Occipital lobe (tissue), 2 donors: ENCODE data around the gene NKX2-3. TPM values are rescaled to one million over a fixed set of nuclear protein-coding genes. Genes with fewer than 3 reads are reported as not detected.

Experiments
- DNase-seq: peaks from one replicate; lab custom pipeline; 2025; lab: John Stamatoyannopoulos, UW
- total RNA-seq: library from RNA; depleted of rRNA; stranded (reverse); fragments of >200 nt; gene quantifications from one replicate; pipeline ENCODE4 v1.2.3, GENCODE V29; 2014

NKX2-3 gene
- not detected for total RNA-seq

- DNase-seq: no peak
Observed at GRCh38 chr10:99532687-99533495, at the start of gene NKX2-3. NKX2-3 (plus strand) TSS chr10:99532942; CDS start chr10:99533132, 190 bp downstream.

GRCh38 chr10:99484626-99485581, 47.8 kb upstream of the NKX2-3 start:
- no peak for DNase-seq

- no peak for DNase-seq
Observed at GRCh38 chr10:99487125-99487807, 45.5 kb upstream of the NKX2-3 start.

GRCh38 chr10:99489271-99489670, 43.5 kb upstream of the NKX2-3 start:
- no peak for DNase-seq

GRCh38 chr10:99497343-99498025, 35.3 kb upstream of the NKX2-3 start:
- DNase-seq: no peak

- DNase-seq: no peak
Observed at GRCh38 chr10:99506416-99506815, 26.3 kb upstream of the NKX2-3 start.

GRCh38 chr10:99507265-99507664, 25.5 kb upstream of the NKX2-3 start:
- DNase-seq: no peak

- no peak for DNase-seq
Observed at GRCh38 chr10:99513061-99513460, 19.7 kb upstream of the NKX2-3 start.

GRCh38 chr10:99519690-99520039, 13.1 kb upstream of the NKX2-3 start:
- DNase-seq: no peak

GRCh38 chr10:99520040-99520846, 12.5 kb upstream of the NKX2-3 start:
- no peak for DNase-seq

- DNase-seq: no peak
Observed at GRCh38 chr10:99520847-99521764, 11.6 kb upstream of the NKX2-3 start.

GRCh38 chr10:99521765-99522469, 10.8 kb upstream of the NKX2-3 start:
- no peak for DNase-seq

- DNase-seq: no peak
Observed at GRCh38 chr10:99522470-99523250, 10.1 kb upstream of the NKX2-3 start.

GRCh38 chr10:99523251-99523773, 9.4 kb upstream of the NKX2-3 start:
- DNase-seq: no peak

- DNase-seq: no peak
Observed at GRCh38 chr10:99524050-99524666, 8.6 kb upstream of the NKX2-3 start.

GRCh38 chr10:99524736-99525380, 7.9 kb upstream of the NKX2-3 start:
- DNase-seq: no peak

- DNase-seq: no peak
Observed at GRCh38 chr10:99525897-99526296, 6.8 kb upstream of the NKX2-3 start.
